ENCODE measurements around the gene ZYG11A.

Gene ZYG11A

DNA sequence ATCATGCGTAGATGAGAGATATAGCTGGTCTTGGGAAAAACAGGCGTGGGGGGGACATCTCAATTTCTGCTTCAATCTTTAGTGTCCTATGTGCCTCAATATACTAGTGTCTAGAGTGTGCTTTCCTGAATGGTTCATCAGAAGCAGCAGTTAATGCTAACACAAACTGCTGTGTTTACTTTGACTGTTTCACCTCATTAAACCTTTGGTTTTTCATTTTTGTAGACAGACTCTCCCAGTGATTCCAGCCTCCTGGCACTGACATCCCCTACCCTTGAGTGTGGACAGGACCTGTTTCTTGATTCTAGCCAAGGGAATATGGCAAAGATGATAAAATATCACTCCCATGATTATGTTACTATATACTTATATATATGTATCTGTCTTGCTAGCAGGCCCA is 37.6 kb downstream of the ZYG11A start:
- no peak for DNase-seq

GRCh38 chr1:52887483-52887882 is 44.9 kb downstream of the ZYG11A start:
- no peak for DNase-seq

GRCh38 chr1:52892424-52893215 is 50.1 kb downstream of the ZYG11A start:
- no peak for DNase-seq

- no peak for DNase-seq
These were observed 56.9 kb downstream of the ZYG11A start for GRCh38 chr1:52899445-52899894.

- DNase-seq = no peak
These were observed 57.8 kb downstream of the ZYG11A start for GRCh38 chr1:52900402-52900801.

DNA sequence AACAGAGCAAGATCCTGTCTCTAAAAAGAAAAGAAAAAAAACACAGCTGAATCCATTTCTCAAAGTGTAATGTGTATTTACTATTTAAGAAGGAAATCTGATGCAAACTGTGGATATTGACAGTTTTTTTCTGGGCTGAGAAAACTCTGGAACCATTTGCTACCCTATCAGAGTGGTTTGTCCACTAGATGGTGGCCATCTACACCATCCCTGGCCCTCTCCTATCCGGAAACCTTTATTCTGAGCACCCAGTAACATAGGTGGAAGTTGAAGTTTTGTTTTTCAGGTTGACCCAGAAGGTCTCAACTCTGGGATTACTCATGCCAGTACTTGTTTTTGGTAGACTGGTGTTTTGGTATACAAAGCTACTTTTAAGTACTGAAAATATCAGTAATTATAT is 58.8 kb downstream of the ZYG11A start:
- DNase-seq = no peak

GRCh38 chr1:52904208-52904926 is 61.8 kb downstream of the ZYG11A start:
- no peak for DNase-seq

DNA sequence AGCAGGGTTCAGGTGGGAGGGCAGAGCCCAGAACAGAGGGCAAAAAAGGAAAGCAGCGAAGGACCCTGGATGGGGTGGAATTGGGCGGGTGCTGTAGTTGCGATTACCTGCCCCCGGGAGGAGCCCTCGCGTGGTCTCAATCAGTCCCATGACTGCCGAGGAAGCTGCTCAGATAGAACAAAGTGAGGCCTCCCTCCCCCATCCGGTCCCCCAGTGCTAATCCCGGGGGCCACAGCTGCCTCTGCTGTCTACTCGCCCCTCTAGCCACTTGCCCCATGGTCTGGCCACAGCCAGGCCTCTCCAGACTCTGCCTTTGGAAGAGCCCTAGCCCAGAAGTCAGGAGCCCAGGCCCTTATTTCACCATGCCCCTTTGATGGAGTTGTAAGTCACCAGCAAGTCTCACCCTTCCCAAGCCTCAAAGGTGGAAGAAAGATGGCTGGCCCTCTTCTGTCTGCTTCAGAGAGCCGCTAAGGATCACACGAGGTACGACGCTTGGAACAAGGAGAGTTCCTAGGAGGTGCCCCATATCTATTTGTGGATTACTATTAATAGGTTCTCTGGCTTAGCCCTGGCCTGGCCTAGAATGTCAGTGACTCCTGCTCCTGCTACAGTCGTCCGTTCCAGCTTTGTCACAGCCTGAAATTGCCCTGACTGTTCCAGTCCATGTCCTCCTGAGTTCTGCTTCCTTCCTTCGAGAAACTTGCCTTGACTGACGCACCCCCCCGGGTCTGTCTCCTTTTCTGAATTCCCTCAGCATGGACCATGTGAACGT is 62.6 kb downstream of the ZYG11A start:
- DNase-seq = no peak

DNA sequence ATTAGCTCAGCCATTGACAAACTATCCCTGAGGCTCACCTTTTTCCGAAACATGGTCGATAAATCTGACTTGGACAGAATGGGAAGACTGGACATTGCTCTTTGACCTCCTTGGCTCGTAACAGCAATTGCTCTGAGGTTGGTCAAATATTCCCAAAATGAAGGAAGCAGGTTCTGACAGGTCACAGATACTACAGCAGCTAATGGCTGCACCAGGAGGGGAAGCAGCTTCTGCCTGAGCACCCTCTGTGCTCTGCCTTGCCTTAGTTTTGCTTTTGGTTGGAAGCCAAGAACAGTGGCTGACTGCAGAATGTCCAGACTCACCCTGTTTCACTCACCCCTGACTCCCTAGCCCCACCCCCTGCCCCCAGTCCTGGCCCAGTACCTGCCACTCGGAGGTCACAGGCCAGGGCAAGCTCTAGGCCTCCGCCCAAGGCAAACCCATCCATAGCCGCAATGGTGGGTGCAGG is 63.6 kb downstream of the ZYG11A start:
- DNase-seq = no peak

DNA sequence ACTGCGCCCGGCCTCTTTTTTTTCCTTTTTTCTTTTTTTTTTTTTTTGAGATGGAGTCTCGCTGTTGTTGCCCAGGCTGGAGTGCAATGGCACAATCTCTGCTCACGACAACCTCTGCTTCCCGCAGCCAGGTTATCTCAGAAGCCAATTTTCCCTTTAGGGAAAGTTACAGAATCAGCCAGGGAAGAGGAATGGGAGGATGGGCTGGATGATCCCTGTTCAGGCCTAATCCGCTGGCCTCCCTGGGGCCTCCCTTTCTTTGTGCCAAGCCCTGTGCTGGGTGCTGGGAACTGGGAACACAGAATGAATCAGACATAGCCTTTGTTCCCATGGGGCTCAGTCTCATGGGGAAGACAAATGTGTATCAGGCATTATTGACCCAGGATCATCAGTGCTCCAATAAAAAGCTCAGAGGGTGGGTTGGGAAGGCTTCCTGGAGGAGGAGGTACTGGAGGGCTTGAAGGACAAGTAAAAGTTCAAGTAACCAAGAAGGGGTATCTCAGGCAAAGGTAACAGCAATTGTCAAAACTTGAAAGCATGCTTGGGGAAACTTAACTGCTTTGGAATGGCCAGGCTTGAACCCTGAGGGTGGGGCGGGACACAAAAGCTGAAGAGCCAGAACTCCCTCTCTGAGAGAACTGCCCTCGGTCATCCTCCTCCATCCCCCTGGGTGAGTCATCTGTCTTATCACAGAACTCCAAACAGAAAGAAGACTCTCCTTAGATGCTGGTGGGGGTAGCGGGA is 64.7 kb downstream of the ZYG11A start:
- DNase-seq = no peak

DNA sequence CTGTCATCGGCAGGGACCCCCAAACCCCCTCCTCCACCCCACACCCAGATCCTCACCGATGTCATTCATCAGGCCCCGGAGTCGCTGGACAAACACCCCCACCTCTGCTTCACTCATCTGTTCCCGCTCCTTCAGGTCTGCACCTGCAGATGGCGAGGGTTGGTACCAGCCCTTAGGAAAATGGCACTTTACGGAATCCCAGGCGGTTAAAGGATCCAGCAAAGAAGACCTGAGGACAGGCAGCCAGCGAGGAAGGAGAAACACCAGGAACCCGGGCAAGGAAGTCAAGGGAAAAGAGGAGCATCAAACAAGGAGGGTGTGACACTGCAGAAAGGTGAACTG is 65.2 kb downstream of the ZYG11A start:
- no peak for DNase-seq

- no peak for DNase-seq
These were observed 69.0 kb downstream of the ZYG11A start for GRCh38 chr1:52911541-52911940.

DNA sequence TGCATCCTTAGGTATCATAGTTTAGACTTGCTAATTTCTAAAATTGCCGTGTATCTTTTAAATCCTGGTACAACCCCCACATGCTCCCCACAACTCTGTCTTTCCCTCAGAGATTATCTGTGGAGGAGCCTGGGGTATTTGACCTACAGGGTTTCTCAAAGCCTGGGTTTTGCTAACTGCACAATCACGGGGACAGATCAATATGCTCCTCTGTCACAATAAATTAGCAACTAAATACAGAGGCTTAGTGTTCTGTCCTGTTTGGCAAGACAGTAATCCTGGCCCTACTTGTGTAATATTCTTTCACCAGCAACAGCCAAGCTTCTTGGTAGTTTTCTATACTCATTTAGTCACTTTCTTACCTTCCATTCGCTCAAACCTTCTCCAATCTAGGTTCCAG is 70.5 kb downstream of the ZYG11A start:
- no peak for DNase-seq

- no peak for DNase-seq
These were observed 71.0 kb downstream of the ZYG11A start for GRCh38 chr1:52913537-52913936.

DNA sequence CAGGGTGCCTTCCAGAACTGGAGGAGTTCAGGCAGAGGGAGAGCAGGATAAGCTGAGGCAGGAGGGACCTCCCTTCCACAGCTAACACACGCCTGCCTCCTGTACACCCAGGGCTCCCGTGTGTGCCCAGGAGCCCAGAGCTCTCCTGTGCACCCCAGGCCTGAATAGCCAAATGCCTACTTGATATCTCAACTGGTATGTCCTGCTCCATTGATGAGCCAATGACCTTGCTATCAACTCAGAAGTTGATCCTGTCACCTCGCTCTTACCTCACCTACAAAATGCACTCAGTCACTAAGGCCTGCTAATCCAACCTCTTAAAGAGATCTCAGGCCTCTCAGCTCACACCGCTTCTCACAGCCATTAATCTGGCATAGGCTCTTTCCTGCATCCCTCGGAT is 71.9 kb downstream of the ZYG11A start:
- DNase-seq = no peak

- no peak for DNase-seq
These were observed 72.8 kb downstream of the ZYG11A start for GRCh38 chr1:52915211-52915854.

DNA sequence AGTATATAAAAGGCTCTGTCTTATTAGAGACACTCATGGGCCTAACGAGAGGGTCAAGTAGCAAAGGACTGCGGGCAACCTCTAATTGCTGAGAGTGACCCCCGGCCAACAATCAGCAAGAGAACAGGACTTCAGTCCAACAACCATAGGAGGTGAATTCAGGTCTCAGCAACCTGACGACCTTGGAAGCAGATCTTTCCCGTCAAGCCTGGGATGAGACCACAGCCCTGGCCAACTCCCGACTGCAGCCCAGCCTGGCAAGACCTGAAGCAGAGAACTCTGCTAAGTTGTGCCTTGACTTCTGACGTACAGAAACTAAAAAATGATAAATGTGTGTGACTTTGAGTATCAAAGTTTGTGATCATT is 73.3 kb downstream of the ZYG11A start:
- no peak for DNase-seq

DNA sequence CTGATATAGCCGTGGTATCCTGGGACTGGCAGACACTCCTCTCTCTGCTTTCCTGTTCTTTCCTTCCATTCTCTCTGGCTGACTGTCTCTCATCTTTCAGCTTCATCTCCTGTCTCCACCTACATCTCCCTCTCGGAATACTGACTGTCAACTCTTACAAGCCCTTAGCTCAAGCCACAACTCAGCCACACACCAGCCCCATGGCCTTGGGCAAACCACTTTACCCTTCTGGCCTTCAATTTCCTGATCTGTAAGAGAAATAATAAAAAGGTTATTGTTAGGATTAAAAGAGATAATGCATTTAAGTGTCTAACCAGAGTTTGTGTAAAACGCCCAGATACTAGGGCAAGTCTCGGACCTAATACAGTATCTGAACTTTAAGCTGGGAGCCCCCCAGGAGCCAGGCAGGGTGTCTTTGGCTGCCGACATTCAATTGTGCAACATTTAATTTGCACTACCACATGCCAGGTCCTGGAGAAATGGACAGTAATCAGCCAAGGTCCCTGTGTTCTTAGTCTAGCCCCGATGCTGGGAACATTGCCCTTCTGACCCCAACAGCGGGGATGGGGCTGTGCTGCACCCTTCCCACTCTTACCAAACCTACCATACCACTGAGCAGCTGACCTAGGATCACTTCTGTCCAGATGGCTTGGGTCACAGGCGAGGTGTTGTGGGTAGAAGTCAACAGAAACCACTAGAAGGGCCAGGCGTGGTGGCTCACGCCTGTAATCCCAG is 73.8 kb downstream of the ZYG11A start:
- no peak for DNase-seq

DNA sequence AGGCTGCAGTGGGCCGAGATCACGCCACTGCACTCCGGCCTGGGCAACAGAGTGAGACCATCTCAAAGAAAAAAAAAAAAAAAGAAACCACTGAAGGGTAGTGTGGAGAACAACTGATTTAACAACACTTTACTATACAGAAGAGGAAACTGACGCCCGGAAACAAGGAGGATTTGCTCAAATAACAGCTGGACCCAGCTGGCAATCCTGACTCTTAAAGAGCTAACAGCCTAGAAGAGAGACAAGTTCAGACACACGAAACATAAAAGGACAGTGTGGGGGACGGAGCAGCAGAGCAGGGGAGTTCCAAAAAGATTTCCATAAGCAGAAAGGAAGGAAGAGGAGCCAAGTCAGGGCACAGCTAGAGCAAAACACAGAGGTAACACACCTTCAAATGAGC is 74.6 kb downstream of the ZYG11A start:
- no peak for DNase-seq

GRCh38 chr1:52917581-52917980 is 75.0 kb downstream of the ZYG11A start:
- no peak for DNase-seq

DNA sequence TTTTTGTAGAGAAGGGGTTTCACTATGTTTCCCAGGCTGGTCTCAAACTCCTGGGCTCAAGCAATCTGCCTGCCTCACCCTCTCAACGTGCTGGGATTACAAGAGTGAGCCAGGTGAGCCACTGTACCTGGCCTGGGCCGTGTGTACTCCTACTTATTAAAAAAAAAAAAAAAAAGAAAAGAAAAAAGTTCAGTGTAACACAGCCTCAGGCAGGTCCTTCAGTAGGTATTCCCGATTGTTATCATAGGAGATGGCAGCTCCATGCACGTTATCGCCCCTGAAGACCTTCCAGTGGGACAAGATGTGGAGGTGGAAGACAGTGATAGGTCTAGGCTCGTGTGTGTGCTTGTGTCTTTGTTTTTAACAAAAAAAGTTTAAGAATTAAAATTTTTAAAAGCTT is 75.6 kb downstream of the ZYG11A start:
- no peak for DNase-seq
